Neural crest cell (in vitro differentiated cells): ENCODE data around the gene PRKAG2. TPM values are rescaled to one million over a fixed set of nuclear protein-coding genes. Genes with fewer than 3 reads are reported as not detected.

Experiments used
- DNase-seq: peaks from one replicate; pipeline ENCODE4 v3.0.0; 2021; ENCODE audit warnings: low read depth, mixed read lengths, low spot score
- H3K27ac Mint-ChIP-seq: one replicate; pipeline ENCODE4 v1.8.0; 2021; ENCODE audit warnings: mild to moderate bottlenecking, mixed read lengths; ENCODE audit not compliant: unreplicated experiment
- H3K27me3 Mint-ChIP-seq: 2 replicates; pipeline ENCODE4 v1.8.0; 2021; ENCODE audit warnings: low read depth, mild to moderate bottlenecking, mixed read lengths
- H3K36me3 Mint-ChIP-seq: 2 replicates; pipeline ENCODE4 v1.8.0; 2021; ENCODE audit warnings: low read depth, mild to moderate bottlenecking, mixed read lengths
- H3K4me1 Mint-ChIP-seq: 2 replicates; pipeline ENCODE4 v1.8.0; 2021; ENCODE audit warnings: mixed read lengths
- H3K4me3 Mint-ChIP-seq: one replicate; pipeline ENCODE4 v1.8.0; 2021; ENCODE audit warnings: mild to moderate bottlenecking, mixed read lengths
- H3K9me3 Mint-ChIP-seq: 2 replicates; pipeline ENCODE4 v1.8.0; 2021; ENCODE audit warnings: mixed read lengths
- total RNA-seq: library from RNA; stranded (reverse); gene quantifications from 2 replicates; pipeline ENCODE4 v1.2.1, GENCODE V29; 2021
- TF ChIP-seq, protein P1 (sequence below): fragments of 200-600 bp; sonication (generic); conservative IDR thresholded peaks from 2 replicates; pipeline ENCODE4 v1.5.0; 2021; ENCODE audit warnings: antibody characterized with exemption, mild to moderate bottlenecking

Gene PRKAG2
- total RNA-seq, 1 donor from 2014 or later: 12.5 TPM

DNA sequence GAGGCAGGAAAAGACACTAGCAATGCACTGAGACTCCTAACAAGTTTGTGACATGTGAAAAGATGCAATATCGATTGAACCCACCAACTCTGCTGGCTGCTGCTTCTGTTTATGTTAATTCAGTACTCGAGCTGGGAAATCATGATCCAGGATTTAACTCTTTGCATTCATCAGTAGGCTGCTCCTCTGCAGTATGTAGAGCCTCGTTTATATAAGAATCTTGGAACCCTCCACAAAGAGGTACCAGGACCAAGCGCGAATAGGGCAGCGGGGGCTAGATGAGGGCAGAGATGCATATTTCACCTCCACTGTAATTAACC is 7.8 kb downstream of the PRKAG2 start:
- no peak for DNase-seq
- Mint-ChIP-seq H3K4me3 (no peak overlapping the region), H3K27ac (peak overlapping the region; percentile 9), H3K27me3 (no peaks in the 10 kb centered on the region), H3K9me3 (no peaks in the 10 kb centered on the region), H3K36me3 (no peaks in the 10 kb centered on the region), H3K4me1 (peaks cover 21% of the 10 kb centered on the region)
- TF ChIP-seq, protein P1, sequence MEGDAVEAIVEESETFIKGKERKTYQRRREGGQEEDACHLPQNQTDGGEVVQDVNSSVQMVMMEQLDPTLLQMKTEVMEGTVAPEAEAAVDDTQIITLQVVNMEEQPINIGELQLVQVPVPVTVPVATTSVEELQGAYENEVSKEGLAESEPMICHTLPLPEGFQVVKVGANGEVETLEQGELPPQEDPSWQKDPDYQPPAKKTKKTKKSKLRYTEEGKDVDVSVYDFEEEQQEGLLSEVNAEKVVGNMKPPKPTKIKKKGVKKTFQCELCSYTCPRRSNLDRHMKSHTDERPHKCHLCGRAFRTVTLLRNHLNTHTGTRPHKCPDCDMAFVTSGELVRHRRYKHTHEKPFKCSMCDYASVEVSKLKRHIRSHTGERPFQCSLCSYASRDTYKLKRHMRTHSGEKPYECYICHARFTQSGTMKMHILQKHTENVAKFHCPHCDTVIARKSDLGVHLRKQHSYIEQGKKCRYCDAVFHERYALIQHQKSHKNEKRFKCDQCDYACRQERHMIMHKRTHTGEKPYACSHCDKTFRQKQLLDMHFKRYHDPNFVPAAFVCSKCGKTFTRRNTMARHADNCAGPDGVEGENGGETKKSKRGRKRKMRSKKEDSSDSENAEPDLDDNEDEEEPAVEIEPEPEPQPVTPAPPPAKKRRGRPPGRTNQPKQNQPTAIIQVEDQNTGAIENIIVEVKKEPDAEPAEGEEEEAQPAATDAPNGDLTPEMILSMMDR: no peak

DNA sequence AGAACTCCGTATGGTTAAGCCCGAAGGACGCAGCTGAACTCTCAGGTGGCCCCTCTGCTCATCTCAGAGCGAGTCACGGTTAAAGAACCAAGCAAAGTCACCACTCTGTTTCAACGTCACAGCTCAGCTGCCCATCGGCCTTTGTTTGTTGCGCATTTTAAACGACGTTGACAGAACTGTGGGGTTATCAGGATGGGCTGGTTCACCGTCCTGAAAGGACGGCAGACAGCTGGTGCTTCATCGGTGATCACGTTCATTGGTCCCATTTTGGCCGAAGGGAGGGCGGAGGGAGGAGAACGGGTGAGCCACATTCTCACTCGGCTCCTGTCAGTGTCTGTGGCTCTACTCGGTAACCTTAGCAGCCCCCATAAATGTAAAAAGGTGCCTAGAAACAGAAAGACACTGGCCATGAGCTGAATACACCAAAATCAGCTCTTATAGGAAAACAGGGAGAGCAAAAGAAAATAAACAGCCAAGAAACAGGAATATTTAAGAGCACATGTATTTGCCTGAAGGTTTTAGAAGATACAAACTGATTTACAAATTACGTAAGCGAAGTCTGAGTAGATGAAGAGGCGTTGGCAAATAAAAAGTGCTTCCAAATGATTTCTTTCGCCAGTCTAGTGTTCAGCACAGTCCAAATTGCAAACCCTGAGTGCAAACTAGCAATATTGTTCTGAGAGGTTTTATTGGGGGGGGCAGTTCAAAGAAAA is 8.4 kb downstream of the PRKAG2 start:
- no peak for DNase-seq
- no peaks in the 10 kb centered on the region for H3K9me3 Mint-ChIP-seq
- H3K4me3 Mint-ChIP-seq: peak overlapping the region; percentile 16
- TF ChIP-seq, protein P1: no peak
- no peaks in the 10 kb centered on the region for H3K36me3 Mint-ChIP-seq
- H3K27ac Mint-ChIP-seq: peak overlapping the region; percentile 9
- H3K27me3 Mint-ChIP-seq: no peaks in the 10 kb centered on the region
- H3K4me1 Mint-ChIP-seq: peaks cover 21% of the 10 kb centered on the region

DNA sequence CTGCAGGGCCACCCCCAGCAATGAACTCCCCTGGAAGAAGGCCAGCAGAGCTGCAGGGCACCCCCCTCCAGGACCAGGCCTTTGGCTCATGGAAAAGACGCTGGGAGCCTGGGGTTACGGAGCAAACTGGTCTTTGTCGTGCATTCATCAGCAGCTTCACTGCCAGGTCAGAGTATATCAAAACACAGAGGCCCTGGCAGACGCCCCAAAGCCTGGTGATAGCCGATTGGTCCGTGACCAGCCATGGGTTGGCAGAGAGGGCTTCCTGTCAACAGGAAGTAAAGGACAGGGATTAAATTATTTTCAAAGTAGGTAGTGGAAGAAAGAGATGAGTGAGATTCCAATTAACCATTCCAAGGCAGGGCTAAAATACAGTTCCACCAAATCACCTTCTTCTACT is 9.0 kb downstream of the PRKAG2 start:
- H3K9me3 Mint-ChIP-seq: no peaks in the 10 kb centered on the region
- no peak overlapping the region for H3K27ac Mint-ChIP-seq
- TF ChIP-seq, protein P1: no peak
- peaks cover 21% of the 10 kb centered on the region for H3K4me1 Mint-ChIP-seq
- H3K36me3 Mint-ChIP-seq: no peaks in the 10 kb centered on the region
- DNase-seq: no peak
- peak overlapping the region; percentile 44 for H3K4me3 Mint-ChIP-seq
- no peaks in the 10 kb centered on the region for H3K27me3 Mint-ChIP-seq

DNA sequence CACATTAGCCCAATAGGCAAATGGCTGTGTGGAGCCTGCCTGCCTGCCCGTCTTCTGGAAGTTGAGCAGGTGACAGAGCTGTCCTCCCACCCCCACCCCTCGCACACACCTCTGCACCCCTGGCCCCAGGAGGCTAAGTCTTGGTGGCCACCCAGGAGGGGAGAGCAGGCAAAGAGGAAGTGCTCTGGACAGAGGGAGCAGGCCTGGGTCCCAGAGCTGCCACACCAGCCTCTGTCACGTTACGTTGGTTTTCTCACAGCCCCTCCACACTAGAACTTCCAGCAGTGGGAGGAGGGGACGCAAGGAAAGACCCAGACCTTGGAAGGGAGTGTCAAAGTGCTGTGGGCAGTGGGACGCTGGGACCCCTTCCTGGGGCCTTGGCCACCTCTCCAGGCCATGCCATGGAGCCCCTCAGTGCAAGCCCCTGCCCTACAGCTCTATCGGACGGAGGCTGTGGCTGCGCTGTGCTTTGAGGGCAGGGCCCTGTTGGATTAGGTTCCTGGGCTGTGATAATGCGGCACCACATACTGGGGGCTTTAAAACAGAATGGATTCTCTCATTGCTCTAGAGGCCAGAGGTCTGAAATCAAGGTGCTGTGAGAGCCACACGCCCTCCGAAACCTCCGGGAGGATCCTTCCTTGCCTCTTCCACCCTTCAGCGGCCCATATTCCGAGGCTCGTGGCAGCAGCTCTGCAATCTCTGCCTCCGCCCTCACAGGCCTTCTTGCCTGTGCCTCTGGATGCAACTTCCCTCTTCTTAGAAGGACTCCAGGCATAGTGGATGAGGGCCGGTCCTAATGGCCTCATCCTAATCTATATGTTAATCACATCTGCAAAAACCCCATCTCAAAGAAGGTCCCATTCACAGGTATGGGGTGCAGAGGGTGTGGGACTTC is 9.9 kb downstream of the PRKAG2 start:
- no peak overlapping the region for H3K4me3 Mint-ChIP-seq
- DNase-seq: no peak
- peaks cover 21% of the 10 kb centered on the region for H3K4me1 Mint-ChIP-seq
- H3K27me3 Mint-ChIP-seq: no peaks in the 10 kb centered on the region
- H3K27ac Mint-ChIP-seq: peak overlapping the region; percentile 35
- no peaks in the 10 kb centered on the region for H3K9me3 Mint-ChIP-seq
- H3K36me3 Mint-ChIP-seq: no peaks in the 10 kb centered on the region
- TF ChIP-seq, protein P1: no peak

DNA sequence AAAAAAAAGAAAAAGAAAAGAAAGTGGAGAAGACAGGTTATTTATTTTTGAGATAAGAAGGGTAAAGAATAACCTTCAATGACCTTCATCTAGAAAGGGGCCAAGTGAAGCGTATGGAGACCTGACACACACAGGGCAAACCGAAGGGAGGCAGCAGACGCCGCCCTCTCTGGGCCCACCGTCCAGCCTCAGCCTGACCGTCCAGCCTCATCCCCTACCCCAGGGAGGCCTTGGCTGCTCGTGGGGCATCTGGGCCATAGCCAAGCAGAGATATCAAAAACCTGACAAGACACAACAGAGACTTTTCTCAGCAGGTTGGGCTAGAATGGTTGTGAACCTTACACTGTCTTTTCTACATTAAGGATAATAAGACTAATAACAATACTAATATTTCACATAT is 10.9 kb downstream of the PRKAG2 start:
- Mint-ChIP-seq H3K4me3 (no peak overlapping the region), H3K36me3 (no peaks in the 10 kb centered on the region), H3K27me3 (no peaks in the 10 kb centered on the region), H3K4me1 (peaks cover 21% of the 10 kb centered on the region), H3K27ac (no peak overlapping the region), H3K9me3 (no peaks in the 10 kb centered on the region)
- TF ChIP-seq, protein P1: no peak
- DNase-seq: no peak
